NCI-H2196 (cell line): ENCODE measurements around the gene FABP3.

Source experiments
- DNase-seq: peaks from one replicate; lab custom pipeline; 2025; ENCODE audit not compliant: unreplicated experiment; lab: John Stamatoyannopoulos, UW

FABP3 gene

DNA sequence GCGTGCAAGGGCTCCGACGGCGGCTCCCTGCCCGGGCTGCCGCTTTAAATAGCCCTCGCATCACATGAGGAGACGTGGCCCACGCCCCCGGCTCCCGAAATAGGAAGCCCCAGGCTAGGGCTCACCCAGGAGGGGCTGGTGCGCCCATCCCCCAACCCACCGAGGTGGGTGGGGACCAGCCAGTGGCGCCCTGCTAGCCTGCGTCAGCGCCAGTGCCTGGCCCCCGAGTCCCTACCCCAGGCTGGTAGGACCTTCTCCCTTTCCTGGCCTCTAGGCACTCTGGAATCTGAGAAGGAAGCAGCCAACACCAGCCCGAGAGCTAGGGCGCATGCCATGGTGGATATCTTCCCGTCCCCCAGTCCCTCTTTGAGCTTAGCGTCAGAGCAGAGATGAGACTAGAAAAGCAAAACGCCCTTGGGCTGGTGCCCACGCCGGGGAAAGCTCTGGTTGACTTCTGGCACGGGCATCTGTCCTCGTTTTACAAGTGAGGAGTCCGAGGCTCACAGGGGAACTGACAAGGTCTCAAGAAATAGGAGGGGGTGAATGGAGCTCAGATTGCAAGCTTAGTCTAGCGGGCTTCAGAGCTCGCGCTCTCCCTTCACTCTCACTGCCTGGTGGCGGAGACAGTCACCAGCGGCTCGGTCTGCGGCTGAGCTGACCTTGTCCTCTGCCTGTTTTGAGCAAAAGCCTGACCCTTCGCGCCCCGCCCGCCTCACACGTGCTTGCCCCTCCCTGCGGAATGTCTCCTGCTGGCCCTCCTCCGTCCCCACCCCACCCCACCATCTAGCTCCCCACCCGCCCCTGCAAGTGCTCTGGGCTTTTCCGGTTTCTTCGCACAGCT lies at the start of gene FABP3:
TSS of gene FABP3 (minus strand) at position 21 of the 841 bp plus-strand sequence. CDS start 62 bp downstream, outside the sequence.
- DNase-seq: no peak

DNA sequence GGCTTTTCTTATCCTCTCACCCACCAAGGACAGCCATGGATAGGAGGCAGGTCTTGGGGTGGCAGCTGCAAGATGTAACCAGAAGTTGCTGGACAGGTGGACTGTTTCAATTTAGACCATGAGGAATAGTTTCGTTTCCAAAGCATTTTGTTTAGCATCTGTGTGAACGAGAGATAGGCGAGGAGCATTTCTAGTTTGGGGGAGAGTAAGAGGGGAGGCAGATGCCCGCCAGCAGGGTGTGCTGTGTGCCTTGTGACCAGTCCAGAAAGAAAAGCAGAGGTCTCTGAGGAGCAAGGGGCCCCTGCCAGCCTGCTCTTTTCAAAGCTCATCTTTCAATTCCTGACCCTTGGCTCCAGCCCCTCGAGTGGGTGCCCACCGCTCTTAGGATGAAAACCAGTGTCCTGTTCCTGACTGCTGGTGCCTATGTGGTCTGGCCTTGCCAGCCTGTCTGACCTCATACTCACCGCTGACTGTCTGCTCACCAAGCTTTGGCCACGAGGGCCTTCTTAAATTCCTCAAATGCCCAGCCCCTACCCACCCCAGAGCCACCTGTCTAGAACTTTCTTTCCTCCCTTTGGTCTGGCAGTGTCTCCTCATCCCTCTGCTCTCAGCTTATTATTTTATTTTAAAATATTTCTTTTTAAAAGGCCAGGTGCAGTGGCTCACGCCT lies 48.6 kb upstream of the FABP3 start:
- DNase-seq: no peak

DNA sequence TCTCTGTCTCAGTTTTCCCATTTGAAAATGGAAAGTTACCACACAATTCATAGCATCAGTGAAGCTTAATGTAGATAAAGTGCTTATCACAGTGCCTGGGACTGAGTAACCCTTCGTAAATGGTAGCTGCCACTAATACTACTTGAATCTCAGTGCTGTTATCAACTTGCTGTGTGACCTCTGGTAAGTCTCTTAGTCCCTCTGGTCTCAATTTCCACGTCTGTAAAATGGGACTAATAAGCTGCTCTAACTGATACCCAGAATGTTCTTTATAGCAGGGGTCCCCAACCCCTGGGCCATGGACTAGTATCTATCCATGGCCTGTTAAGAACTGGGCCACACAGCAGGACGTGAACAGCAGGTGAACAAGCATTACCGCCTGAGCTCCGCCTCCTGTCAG lies 47.8 kb upstream of the FABP3 start:
- no peak for DNase-seq

DNA sequence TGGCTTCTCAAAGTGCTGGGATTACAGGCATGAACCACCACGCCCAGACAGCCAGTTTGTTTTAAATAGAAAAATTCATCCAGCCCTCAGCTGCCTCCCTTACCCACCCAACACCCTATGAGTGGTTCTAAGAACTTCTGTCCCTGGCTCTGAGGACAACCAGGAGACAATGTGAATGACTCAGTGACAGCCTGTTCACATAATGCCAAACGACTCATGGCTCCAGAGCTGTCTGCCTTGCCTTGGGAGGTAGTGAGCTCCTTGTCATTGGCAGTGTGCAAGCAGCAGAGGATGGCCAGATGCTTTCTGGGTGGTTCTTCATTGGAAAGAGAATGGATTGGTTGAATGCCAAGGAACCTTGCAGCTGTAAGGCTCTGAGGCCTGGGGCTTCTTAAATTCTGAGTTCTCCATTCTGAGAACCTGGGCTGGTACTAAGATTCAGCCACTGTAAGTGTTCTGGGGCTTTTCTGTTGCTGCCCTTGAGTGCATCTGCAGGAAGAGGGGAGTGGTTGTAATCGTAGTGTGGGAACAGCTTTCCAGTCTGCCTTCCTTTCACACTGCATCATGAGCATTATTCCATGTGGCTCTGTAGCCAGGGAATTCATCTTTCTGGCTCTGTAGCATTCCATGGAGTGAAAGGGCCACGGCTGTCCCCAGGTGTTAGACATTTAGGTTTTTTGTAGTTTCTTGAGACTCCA lies 45.9 kb upstream of the FABP3 start:
- no peak for DNase-seq

DNA sequence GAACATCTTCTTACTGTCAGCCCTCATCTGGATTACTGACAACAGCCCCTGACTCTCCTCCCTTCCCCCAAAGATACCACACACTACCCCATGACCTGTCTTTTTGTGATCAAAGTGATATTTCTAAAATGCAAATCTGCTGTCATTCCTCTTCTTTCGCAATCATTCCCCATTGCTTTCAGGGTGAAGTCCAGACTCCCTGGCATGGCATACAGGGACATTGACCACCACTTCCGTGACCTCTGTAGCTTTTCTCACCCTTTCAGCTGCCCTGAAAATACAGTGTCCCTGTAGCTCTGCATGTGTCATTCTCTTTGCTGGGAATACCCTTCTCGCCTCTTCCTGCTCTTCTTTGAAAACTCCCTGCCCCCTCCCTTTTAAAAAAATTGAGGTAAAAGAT lies 44.3 kb upstream of the FABP3 start:
- DNase-seq: no peak

DNA sequence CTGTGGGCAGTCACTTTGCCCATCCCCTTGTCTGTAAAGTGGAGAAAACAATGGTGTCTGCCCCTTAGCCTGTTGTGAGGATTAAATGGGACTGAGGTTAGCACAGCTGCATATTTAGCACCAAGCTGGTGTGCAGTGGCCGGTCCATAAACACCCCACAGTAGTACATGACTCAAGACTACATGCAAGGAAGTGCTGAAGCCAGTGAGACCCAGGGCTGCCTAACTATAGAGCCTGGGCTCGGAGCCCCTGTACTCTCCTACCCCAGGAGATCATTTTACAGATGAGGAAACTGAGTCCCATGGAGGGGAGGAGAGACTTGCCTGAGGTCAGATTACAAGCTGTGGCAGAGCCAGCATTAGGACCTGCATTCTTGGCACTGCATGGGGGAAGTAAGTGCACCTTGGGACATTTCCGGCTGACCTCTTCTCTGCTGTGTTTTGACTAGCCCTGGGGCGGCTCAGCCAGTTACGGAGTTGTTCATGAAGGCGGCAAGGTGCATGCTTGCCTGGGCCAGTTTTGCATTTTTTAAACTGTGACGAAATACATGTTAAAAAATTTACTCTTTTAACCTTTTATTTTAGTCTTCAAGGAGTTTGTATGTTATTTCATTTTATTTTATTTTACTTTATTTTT lies 43.3 kb upstream of the FABP3 start:
- no peak for DNase-seq

DNA sequence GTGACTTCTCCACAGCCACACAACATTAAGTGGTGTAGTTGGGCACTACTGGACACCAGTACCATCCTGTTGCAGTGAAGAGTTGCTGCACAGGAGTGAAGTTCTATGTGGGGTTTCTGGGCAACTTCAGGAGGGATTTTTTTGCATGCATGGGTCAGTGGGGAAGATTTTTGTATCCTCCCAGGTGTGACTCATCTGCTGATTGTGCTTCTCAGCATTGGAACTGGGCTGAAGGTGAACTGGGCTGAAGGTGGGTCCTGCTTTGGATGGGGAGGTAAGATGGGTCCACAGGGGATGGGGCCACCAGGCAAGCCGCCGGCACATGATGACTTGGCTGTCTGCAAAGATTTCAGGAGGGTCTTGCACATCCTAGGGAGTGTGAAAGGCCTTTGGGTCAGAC lies 42.8 kb upstream of the FABP3 start:
- DNase-seq: no peak

DNA sequence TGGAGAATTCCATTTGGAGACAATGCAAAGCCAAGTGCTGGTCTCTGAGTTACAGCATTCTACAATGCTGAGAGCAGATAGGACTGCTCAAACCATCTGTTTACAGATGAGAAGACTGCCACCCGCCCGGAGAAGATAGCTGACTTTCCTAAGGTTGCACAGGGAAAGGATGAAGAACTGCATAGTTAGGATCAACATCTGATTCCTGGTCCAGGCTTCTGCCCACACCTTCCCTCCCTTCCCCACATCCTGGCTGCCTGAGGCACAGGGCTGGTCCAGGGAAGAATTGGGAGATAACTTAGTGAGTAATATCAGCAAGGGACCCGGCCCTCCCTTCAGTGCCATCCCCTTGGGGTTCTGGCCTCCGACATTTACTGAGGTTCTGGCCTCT lies 42.1 kb upstream of the FABP3 start:
- no peak for DNase-seq

DNA sequence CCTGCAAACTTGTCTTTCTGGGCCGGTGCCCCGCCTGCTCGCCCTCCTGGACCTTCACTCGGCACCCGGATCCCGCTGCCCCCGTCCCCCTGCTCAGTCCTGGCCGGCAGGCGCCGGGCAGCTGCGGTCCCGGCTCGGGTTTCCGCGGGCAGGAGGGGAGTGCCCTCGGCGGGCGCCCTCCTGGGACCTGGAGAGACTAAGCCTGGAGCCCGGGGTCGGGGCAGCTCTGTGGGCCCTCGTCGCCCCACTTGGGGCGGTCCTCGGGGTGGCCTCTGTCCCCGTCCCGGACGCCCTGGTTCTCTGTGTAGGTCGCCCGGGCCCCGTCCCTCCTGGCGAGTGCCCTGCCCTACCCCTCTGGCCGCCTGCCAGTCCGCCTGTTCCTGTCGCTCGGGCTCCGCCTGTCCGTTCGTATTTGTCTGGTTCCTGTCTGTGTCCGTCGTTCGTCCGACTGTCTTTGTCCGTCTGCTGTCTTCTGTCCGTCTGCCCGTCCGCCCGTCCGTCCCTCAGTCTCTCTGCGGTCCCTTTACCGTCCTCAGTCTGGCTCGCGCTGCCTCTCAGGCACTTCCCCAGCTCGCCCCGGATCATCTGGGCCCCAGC lies 40.6 kb upstream of the FABP3 start:
- DNase-seq: peak; percentile 50

DNA sequence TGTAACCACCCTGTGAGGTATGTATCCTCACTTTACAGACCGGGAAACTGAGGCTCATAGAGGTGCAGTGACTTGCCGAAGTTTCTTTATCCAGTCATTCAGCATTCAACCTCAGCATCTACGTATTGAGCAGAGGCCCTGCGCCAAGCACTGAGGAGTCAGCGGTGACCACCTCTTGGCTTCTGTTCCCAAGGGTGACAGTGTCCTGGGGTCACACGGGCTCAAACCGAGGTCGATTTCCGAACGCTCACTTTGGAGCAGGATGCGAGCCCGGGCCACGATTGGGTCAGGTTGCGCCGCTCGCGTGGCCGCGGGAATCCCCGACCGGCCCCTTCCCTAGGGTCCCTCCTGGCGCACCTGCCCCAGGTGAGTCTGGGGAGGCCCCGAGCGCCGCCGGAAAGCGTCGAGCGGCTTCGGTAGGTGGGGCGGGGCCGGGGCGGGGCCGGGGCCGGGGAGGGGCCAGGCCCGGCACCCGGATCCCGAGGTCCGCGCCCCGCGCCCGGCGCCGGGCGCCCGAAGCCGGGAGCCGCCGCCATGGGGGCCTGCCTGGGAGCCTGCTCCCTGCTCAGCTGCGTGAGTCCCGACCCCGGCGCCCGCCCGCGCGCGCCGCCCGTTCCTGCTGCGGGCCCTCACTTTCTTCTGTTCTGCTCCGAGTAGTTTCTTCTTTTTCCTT lies 40.0 kb upstream of the FABP3 start, which contains the start of gene SERINC2:
TSS of gene SERINC2 (plus strand) at position 482 of the 673 bp plus-strand sequence. CDS start at position 535, 53 bp downstream.
- peak; percentile 72 for DNase-seq

DNA sequence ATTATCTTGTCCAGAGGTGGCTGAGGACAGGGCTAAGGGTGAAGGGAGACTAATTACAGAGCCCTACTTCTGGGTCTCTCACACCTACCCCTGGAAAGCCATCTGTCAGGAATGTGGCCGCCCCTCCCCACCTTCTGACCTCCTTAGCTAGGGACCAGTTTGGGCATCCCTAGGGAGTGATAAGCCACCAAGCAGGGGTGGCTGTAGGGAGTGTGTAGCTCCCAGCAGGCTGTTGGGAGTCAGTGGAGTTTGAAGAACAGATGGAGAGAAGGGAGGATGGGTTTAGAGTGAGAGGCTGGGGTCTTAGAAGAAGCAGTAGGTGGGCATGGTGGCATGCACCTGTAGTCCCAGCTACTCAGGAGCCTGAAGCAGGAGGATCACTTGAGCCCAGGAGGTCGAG lies 39.3 kb upstream of the FABP3 start:
- DNase-seq: no peak

DNA sequence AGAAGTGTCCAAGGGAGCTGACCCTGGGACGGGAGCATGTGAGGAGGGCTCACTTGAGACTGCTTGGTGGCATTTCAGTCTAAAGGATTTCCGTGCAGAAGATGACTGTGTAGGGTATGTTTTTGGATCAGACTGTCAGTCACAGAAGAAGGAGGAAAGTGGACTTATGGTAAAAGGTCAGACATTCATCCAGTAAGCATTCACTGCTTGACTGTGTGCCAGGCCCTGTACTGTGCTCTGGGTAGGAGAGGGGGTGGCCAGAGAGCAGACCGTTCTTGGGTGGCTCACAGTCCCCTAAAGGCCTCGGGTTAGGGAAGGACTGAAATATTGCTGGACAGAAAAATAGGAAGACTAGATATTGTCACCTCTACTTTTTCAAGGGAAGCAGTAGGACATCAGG lies 38.0 kb upstream of the FABP3 start:
- no peak for DNase-seq

DNA sequence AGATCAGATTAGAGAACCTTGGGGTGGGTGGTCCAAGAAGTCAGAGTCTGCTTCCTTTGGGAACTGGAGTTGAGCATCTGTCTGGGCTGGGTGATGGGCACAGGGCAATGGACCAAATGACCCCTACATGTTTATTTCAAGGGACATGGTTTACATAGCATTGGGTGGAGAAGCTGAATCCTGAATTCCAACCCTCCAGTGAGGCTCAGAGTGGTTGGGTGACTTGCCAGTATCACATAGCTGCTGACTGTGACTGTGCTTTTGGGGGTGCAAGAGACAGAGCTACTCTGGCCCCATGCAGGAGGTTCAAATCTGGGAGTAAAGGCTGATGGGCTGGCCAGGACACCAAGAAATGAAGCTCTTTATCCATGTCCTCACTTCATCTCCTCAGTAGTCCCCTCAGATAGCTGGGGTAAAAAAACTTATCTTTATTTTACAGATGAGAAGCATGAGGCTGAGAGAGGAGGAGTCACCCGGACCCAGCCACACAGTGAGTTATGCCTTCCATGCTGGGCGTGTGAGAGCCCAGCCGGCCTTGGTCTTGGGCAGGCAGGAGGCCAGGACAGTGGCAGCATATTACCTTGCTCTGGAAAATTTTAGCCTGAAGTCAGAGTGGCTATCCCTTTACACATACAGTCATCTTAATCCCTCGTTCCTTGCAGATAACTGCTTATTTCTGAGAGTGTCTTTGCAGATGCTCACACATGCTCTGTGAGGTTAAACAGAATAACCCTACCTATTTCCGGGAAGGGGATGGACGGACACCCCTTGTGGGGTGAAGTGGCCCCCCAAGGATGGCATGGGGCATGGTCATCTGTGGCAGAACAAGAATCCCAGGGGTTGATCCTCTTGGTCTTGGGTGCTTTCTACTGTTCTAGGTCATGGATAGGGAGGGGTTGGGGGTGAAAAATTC lies 37.3 kb upstream of the FABP3 start:
- DNase-seq: no peak

DNA sequence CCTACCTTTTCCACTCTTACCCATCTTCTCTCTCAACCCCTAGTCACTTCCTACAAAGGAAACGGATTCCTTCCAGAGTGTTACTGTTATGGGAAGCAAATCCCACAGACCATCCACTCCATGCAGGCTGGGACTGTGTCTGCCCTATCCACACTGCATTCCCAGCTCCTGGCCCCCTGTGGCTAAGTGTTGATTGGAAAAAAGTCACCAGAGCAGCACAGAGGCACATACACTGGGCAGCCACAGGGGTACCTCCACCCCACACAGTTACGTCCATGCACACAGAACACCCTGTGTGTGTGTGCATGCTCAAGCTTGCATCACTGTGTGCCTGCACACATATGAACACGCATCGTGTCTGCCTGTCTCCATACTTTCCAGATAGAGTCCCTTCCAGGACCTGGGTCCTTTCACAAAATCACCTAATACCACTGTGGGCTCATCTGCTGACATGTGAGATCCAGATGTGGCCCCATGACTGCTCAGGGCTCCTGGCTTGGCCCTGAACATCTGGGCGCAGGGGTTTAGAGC lies 36.0 kb upstream of the FABP3 start:
- DNase-seq: no peak

DNA sequence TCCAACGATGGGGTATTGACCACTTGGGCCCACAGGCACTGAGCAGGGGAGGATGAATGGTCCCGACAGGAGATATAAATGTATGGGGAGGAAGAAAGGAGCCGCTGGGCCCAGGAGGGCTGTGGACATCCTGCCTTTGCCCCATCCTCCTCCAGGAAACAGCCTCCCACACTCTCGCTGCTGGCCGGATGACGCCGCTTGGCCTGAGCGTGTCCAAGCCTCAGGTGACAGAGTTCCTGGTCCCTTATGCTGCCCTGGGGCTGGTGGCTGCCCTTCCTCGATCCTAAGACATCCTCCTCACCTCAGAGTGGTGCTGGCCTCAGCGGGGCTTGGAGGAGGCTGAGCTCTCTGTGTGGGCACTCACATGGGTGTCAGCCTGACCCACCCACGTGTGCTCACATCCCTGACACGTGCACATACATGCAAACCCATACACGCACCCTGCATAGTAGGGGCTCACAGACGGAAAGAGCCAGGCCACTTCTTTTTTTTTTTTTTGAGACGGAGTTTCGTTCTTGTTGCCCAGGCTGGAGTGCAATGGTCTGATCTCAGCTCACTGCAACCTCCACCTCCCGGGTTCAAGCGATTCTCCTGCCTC lies 34.3 kb upstream of the FABP3 start:
- no peak for DNase-seq

DNA sequence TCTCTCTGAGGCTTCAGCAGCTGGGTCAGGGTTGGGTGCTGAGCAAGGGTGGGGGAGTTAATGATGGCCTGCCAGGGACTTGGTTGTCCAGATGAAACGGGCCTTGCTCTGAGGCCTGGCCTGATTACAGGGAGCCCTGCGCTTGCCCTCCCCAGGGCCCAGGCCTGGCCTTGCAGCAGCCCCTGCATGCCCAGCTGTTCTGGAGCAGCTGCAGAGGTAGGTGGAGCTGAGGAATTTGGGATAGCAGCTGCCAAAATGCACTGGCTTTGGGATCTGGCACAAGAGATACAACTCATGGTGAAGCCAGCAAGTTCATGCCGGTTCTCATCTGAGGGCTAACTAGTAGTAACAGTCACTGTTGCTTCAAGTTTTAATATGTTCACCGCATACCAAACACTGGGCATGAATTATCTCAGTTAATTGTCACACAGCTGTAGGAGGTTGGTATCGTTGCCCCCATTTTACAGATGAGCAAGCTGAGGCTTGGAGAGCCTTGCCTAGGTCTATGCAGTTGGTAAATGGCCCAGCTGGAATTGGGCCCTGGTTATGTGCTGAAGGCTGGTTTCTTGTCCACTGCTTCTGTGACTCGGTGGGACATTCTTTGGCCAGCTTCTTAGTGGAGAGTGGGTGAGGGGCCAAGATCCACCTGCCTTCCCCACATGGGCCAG lies 32.8 kb upstream of the FABP3 start:
- no peak for DNase-seq

DNA sequence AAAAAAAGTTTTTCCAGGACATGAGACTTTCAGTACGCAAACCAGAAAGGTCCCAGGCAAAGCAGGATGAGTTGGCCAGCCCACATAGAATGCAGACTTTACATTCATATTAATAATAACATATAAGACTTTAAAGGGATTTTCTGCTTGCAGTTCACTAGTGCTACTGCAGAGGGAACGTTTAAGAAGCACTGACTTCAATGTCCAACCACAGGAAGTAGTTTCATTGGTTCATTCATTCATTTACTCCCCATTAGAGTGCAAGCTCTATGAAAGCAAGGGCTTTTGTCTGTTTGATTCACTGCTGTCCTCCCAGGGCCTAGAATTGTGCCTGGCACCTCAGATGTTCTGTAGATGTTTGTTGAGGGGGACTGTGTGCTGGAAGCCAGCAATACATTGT lies 28.4 kb upstream of the FABP3 start:
- DNase-seq: no peak

DNA sequence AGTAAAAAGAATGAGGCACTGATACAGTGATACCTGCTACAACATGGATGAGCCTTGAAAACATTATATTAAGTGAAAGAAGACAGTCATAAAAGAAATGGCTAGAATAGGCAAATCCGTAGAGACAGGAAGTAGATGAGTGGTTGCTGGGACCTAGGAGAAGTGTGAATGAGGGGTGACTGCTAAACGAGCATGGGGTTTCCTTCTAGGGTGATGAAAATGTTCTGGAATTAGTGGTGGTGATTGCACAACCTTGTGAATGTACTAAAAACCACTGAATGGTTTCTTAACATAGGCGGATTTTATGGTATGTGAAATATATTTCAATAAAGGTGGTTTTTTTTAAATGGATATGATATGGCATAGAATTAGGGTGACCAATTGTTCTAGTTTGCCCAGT lies 27.5 kb upstream of the FABP3 start:
- DNase-seq: no peak
